SU-DHL-6 (cell line): ENCODE measurements around the gene CCDC32.

Experiments used
- H2AFZ ChIP-seq: fragments of 200-600 bp; sonication (generic); 2 replicates; pipeline ENCODE4 v1.6.1; 2014; ENCODE audit warnings: low read depth, mild to moderate bottlenecking, moderate library complexity, mixed read lengths, antibody characterized with exemption, low read length; ENCODE audit not compliant: severe bottlenecking
- H3F3A ChIP-seq: fragments of 200-600 bp; shearing (Covaris generic); 2 replicates; pipeline ENCODE4 v1.6.0; 2016; ENCODE audit warnings: antibody characterized with exemption, mild to moderate bottlenecking; ENCODE audit not compliant: insufficient read depth
- H3K27ac ChIP-seq: fragments of 200-600 bp; sonication (generic); 2 replicates; pipeline ENCODE4 v1.5.1; 2016; ENCODE audit warnings: low read depth, mild to moderate bottlenecking, low read length, moderate library complexity, mixed read lengths
- H3K27me3 ChIP-seq: fragments of 200-600 bp; sonication (generic), shearing (Covaris generic); 2 replicates; pipeline ENCODE4 v1.6.0; 2014; ENCODE audit warnings: mild to moderate bottlenecking, low read length
- H3K36me3 ChIP-seq: fragments of 200-600 bp; sonication (generic); 2 replicates; pipeline ENCODE4 v1.6.1; 2014; ENCODE audit warnings: mild to moderate bottlenecking, low read length, mixed read lengths
- H3K4me2 ChIP-seq: fragments of 300-600, 200-600 bp; shearing (Covaris generic), sonication (generic); 2 replicates; pipeline ENCODE4 v1.6.0; 2014; ENCODE audit warnings: low read length, low read depth, mild to moderate bottlenecking; ENCODE audit not compliant: poor library complexity, severe bottlenecking
- H3K4me3 ChIP-seq: fragments of 200-600 bp; sonication (generic); 2 replicates; pipeline ENCODE4 v1.5.1; 2014; ENCODE audit warnings: antibody characterized with exemption, low read length, mild to moderate bottlenecking, mixed read lengths; ENCODE audit not compliant: insufficient read depth, poor library complexity, severe bottlenecking
- H3K79me2 ChIP-seq: fragments of 200-600 bp; sonication (generic); 2 replicates; pipeline ENCODE4 v1.6.1; 2014; ENCODE audit warnings: mild to moderate bottlenecking, low read length, moderate library complexity; ENCODE audit not compliant: insufficient read depth
- H3K9ac ChIP-seq: fragments of 200-600 bp; sonication (generic); 2 replicates; pipeline ENCODE4 v1.7.0; 2014; ENCODE audit warnings: mild to moderate bottlenecking, low read length
- H3K9me2 ChIP-seq: fragments of 200-600 bp; sonication (generic); replicated peaks from 2 replicates; pipeline ENCODE4 v1.6.1; 2014; ENCODE audit warnings: low read length; ENCODE audit not compliant: insufficient read depth
- H3K9me3 ChIP-seq: fragments of 200-600 bp; sonication (generic); 2 replicates; pipeline ENCODE4 v1.6.1; 2014; ENCODE audit warnings: low read length, mixed read lengths; ENCODE audit not compliant: insufficient read depth
- H4K20me1 ChIP-seq: fragments of 200-600 bp; sonication (generic); 2 replicates; pipeline ENCODE4 v1.6.1; 2014; ENCODE audit warnings: low read depth, mild to moderate bottlenecking, antibody characterized with exemption, low read length, moderate library complexity, mixed read lengths
- EZH2phosphoT487 ChIP-seq: fragments of 200-600 bp; sonication (generic), shearing (Covaris generic); conservative IDR thresholded peaks from 2 replicates; pipeline ENCODE4 v1.6.1; 2018; ENCODE audit warnings: mild to moderate bottlenecking, antibody characterized with exemption, low read length, moderate library complexity, mixed read lengths
- TF ChIP-seq, protein P1 (sequence below): fragments of 200-600 bp; sonication (generic); IDR thresholded peaks from one replicate; pipeline ENCODE4 v1.5.1; 2017; ENCODE audit warnings: antibody characterized with exemption, mild to moderate bottlenecking, low read length, moderate library complexity; ENCODE audit not compliant: insufficient read depth, poor library complexity, severe bottlenecking

CCDC32 gene

DNA sequence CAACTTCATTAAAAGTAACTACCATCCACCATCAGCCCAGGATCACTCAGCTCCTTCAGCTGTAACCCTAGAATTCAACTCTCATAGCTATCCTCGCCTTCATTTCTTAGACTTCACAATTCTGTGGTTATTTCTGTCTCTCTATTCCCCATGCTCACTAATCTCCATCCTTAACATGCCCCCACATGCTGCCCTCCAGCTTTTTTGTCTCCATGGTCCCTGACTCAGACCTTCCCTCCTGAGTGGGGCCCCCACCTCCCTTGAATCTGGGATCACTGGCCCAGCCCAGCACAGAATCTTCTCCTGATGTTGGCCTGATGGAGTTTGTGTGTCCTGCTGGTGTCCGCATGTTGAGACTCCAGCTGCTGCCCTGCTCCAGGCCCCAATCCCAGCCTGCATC is 52.4 kb downstream of the CCDC32 start:
- H3K36me3 ChIP-seq, result no peaks in the 10 kb centered on the region
- H3K27ac ChIP-seq, result no peak overlapping the region
- H3K9ac ChIP-seq, result no peak overlapping the region
- no peak overlapping the region for H2AFZ ChIP-seq
- H3F3A ChIP-seq, result no peaks in the 10 kb centered on the region
- H3K9me2 ChIP-seq, result no peaks in the 10 kb centered on the region
- H4K20me1 ChIP-seq, result no peaks in the 10 kb centered on the region
- H3K79me2 ChIP-seq, result no peaks in the 10 kb centered on the region
- H3K4me2 ChIP-seq, result no peak overlapping the region
- H3K27me3 ChIP-seq, result no peaks in the 10 kb centered on the region; the same call in 1 of the 2 replicates
- TF ChIP-seq, protein P1, sequence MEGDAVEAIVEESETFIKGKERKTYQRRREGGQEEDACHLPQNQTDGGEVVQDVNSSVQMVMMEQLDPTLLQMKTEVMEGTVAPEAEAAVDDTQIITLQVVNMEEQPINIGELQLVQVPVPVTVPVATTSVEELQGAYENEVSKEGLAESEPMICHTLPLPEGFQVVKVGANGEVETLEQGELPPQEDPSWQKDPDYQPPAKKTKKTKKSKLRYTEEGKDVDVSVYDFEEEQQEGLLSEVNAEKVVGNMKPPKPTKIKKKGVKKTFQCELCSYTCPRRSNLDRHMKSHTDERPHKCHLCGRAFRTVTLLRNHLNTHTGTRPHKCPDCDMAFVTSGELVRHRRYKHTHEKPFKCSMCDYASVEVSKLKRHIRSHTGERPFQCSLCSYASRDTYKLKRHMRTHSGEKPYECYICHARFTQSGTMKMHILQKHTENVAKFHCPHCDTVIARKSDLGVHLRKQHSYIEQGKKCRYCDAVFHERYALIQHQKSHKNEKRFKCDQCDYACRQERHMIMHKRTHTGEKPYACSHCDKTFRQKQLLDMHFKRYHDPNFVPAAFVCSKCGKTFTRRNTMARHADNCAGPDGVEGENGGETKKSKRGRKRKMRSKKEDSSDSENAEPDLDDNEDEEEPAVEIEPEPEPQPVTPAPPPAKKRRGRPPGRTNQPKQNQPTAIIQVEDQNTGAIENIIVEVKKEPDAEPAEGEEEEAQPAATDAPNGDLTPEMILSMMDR, result no peak
- no peak for TF ChIP-seq EZH2phosphoT487
- H3K4me3 ChIP-seq, result no peak overlapping the region
- H3K9me3 ChIP-seq, result no peaks in the 10 kb centered on the region

GRCh38 chr15:40511472-40512133 is 53.2 kb downstream of the CCDC32 start:
- no peak overlapping the region for H3K9ac ChIP-seq
- H4K20me1 ChIP-seq, result no peaks in the 10 kb centered on the region
- no peaks in the 10 kb centered on the region for H3K9me2 ChIP-seq
- TF ChIP-seq, protein P1, result no peak
- TF ChIP-seq EZH2phosphoT487, result no peak
- H3K79me2 ChIP-seq, result no peaks in the 10 kb centered on the region
- no peaks in the 10 kb centered on the region for H3K36me3 ChIP-seq
- no peak overlapping the region for H3K4me3 ChIP-seq
- no peak overlapping the region for H2AFZ ChIP-seq
- H3K27ac ChIP-seq, result no peak overlapping the region
- H3K4me2 ChIP-seq, result peak overlapping the region; percentile 33
- H3K27me3 ChIP-seq, result no peaks in the 10 kb centered on the region; the same call in 1 of the 2 replicates
- H3K9me3 ChIP-seq, result no peaks in the 10 kb centered on the region
- no peaks in the 10 kb centered on the region for H3F3A ChIP-seq

- H3K27me3 ChIP-seq, result no peaks in the 10 kb centered on the region; the same call in 1 of the 2 replicates
- TF ChIP-seq, protein P1, result no peak
- TF ChIP-seq EZH2phosphoT487, result no peak
- H3K9me3 ChIP-seq, result no peaks in the 10 kb centered on the region
- no peaks in the 10 kb centered on the region for H3K79me2 ChIP-seq
- H4K20me1 ChIP-seq, result no peaks in the 10 kb centered on the region
- H2AFZ ChIP-seq, result no peak overlapping the region
- no peak overlapping the region for H3K27ac ChIP-seq
- H3K4me3 ChIP-seq, result no peak overlapping the region
- no peaks in the 10 kb centered on the region for H3K9me2 ChIP-seq
- H3K9ac ChIP-seq, result no peak overlapping the region
- no peaks in the 10 kb centered on the region for H3F3A ChIP-seq
- H3K4me2 ChIP-seq, result peak overlapping the region; percentile 33
- H3K36me3 ChIP-seq, result no peaks in the 10 kb centered on the region
Observed at GRCh38 chr15:40511093-40511471, 53.8 kb downstream of the CCDC32 start.
